GM18499 (cell line): ENCODE data around the gene DAB2IP.

Experiments
- ATAC-seq: cut with Tn5 transposase; IDR thresholded peaks from one replicate; pipeline ENCODE4 v1.9.1; 2021; ENCODE audit warnings: moderate number of reproducible peaks; ENCODE audit not compliant: insufficient read depth, unreplicated experiment

The DAB2IP gene

DNA sequence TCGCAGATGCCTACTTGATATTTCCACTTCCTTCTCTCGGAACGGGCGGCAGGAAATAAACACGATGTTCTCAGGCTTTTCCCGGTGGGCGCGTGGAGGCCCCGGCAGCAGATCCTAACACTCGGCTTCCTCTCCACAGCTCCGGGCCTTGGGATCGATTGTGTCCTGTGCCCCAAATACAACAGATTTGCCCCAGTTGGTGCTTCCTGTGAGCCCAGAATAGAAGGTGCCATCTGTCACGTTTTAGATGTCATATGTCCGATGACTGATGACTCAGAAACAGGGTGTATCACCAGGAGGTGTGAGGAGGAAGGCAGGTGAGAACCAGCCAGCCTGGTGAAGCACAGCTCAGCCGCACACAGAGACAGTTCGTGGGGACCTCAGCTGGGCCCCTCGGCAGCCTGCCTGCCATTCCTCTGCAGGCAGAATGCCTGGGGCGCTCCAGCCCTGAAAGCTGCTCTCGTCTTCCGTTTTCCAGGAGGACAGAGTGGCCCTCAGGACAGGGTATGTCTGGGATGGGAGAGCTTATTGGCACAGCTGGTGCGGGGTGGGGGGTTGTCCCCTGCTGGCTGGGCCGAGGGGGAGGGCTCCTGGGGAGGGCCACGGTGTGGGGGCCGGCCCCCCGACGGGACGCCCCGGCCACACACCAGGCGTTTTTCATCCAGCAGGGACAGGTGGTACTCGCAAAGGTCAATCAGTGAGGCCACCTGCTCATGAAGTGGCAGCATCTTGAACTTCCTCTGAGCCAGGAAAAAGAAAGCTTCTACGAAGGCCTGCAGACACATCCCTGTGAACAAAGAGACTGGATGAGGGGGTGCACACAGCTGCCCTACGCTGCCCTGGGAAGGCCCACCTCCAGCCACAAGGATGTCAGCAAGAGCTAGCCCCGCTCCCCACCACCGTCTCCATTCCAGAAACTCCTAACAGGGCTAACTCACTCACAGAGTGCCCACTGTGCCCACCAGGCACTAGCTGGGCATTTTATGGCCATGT, 171.0 kb downstream of the DAB2IP start:
- ATAC-seq = no peak

DNA sequence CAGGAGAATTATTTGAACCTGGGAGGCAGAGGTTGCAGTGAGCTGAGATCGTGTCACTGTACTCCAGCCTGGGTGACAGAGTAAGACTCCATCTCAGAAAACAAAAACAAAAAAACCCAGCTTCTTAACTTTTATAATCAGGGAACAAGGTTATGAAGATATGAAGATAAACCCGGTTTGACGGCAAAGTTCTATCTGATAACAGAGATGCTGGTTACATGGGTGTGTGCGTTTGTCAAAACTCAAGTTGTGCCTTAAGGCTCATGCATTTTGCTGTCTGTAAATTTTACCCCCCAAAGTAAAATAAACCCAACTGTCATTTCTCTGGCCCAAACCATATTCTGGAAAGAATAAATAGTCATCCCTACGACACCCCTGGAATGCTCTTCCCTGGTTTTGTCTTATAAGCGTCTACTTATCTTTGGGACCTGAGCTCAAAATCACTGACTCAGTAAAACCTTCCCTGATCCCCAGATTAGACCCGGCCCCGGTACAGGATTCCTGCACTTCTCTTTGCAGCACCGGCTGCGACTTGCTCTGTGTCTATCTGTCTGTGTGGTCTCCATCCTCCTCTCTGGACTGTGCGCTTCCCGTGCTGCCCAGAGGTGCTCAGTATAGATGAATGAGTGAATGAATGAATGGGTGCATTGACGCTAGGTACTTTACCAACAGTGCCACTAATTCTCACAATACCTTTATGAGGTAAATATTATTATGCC, 172.2 kb downstream of the DAB2IP start:
- no peak for ATAC-seq

DNA sequence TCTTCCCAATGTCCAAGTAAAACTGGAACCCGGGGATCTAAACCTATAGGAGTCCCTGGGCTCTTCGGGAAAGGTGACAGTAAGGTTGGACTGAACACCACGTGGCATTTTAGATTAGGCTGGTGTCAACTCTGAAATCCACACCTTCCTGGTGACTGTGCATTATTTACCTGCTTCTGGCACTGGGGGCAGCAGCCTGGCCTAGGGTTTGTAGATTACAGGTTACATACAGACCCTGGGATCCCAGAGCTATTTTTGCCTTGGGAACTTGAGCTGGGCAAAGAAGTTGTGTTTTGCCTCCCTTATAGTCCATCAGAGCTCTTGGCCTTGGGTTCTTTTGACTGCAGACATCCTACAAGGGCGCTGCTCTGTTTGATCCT, 173.2 kb downstream of the DAB2IP start:
- no peak for ATAC-seq

DNA sequence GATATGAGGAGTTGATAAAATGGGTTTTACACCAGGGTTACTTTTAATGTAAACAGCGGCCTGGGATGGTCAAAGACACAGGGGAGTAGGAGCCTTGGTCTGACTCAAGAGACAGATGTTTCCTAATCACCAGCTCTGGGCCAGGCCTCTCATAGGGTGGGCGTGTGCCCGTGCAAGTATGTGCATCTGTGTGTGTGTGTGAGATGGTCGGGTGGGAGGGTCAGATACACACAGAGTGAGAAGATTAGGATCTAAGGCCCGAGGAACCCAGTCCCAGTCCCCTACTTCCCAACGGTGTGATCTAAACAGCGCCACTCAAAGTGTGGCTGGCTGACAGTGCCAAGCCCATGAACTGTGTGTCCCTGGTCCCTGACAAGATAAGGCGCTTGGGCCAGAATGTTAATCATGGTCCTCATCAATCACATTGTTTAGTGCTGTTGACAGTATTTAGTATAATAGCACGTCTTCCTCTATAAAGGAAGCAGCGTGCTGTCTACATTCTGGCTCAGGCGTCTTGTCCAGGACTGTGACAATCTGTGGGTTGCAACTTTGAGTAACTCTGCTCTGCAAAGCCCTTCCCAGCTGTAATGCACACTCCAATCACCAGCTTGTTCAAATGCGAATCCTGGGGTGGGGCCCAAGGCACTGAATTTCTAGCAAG, 173.7 kb downstream of the DAB2IP start:
- ATAC-seq = no peak

DNA sequence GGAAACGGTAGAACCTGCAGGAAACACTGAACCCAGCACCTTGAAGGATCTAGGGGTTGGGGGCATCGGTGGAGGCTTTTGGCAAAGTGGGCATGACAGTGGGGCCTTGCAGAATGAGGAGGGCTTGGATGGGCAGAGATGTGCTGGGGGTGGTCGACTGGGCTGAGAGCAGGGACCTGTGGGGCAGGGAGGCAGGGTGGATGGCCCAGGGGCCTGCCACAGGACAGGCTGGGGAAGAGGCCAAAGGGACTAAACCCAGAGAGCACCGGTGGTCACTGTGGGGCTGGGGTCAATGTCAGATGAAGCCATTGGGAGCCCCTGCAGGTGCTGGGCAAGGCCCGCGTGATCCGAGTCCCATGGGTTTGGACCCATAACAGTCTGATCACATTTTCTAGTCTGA, 175.3 kb downstream of the DAB2IP start:
- no peak for ATAC-seq

DNA sequence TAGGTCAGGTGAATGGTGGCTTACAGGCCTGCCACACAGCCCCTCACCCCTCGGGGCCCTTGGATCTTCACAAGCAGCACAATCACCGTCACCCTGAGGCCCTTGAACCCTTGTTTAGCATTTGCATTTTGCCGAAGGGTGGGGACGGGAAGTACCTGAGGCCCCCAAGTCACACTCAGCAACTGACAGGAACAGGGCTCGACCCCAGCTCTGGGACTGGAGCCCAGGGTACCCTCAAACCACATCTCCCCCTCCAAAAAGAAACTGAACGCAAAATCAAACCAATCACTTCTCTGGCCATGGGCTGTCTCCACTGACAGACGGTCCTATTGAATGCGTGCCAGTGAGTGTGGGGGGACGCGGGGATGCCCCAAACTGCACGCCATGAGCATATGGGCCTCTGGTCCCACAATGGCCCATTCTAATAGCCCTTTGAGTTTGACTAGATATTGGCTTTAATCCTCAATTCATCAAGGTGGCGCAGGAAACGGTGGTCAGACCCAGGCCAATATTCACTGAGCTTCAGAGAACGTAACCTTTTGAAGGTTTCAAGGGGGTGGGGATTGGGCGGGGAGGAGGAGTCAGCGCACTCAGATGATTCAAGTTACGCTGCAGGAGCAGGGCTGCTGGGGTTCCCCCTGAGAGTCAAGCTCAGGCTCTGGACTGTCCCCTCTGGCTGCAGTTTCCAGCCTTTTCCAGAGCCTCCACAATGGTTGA, 176.0 kb downstream of the DAB2IP start:
- ATAC-seq = no peak

DNA sequence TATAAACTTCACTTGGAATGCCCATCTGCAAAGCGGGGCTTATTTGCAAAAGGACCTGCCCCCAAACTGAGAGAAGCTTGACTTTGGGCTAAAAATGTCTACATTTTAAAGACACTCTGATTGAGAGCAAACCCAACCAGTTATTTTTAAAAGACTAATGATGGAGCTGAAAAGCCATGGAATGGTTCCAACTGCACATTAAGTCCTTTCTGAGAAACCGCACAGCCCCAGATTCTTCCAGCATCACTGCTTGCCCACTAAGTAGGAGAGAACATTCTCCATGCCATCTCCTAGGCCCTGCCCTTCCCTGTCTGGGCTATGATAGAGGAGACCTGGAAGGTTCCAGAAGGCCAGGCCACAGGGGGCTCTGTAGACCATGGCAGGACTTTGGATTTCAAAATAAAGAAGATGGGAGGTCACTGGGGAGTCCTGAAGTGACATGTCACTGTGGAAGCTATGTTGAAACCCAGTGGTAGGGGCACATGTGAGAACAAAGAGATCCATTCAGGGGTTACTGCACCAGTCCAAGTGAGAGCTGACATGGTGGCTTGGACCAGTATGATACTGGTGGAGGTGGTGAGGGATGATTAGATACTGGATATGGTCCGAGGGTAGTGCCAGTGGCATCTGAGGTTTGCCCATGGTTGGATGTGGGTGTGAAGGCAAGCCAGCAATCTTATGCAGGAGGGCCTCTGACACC, 179.2 kb downstream of the DAB2IP start:
- ATAC-seq = no peak

DNA sequence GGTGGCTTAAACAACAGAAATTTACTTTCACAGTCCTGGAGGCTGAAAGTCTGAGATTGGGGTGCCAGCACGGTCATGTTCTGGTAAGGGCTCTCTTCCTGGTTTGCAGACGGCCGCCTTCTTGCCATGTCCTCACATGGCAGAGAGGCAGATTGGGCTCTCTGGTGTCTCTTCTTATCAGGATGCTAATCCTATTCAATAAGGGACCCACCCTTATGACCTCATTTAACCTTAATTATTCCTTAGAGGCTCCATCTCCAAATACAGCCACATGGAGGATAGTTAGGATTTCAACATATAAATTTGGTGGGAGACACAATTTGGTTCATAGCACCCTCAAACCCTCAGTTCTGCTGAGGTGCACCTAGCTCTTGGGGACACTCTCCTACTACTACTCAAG, 180.4 kb downstream of the DAB2IP start:
- no peak for ATAC-seq

DNA sequence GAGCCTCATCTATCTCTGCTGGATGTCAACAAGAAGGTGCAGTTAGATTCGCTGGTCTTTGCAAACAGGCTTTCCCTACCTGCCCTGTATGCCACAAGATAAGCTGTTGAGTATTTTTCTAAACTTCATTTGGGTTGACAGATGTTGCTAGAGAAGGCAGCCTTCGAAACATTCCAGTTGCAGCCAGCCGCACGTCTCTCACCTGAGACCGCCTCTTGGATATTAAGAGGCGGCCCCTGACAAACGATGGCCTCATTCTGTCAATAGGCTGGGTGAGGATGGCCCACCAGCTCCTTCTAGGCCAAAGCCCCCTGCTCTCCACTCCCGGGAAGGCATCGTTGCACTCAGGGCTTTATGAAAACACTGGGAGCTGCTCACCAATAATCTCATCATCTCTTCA, 181.6 kb downstream of the DAB2IP start:
- ATAC-seq = no peak
